Gastrocnemius medialis (tissue), 4 donors: ENCODE results near the gene UNC45A.

Experiments
- POLR2A ChIP-seq, 2 donors: fragments of 450-650 bp; IDR thresholded peaks; one replicate each; pipeline ENCODE4 v1.6.1; 2017; ENCODE audit warnings: antibody characterized with exemption in 2 of 2, mild to moderate bottlenecking in 2 of 2, moderate library complexity in 2 of 2
- TF ChIP-seq, protein P1 (sequence below), 5 experiments: fragments of 450-650 bp in 3 of 5; fragments of 200-600 bp in 2 of 5; sonication (generic) in 2 of 5; IDR thresholded peaks in 4 of 5; conservative IDR thresholded peaks in 1 of 5; 1 replicate in 4 of 5; 2 replicates in 1 of 5; pipeline ENCODE4 v1.5.1; 2016 to 2019; ENCODE audit warnings: antibody characterized with exemption in 5 of 5, mild to moderate bottlenecking in 3 of 5, moderate library complexity in 3 of 5

DNA sequence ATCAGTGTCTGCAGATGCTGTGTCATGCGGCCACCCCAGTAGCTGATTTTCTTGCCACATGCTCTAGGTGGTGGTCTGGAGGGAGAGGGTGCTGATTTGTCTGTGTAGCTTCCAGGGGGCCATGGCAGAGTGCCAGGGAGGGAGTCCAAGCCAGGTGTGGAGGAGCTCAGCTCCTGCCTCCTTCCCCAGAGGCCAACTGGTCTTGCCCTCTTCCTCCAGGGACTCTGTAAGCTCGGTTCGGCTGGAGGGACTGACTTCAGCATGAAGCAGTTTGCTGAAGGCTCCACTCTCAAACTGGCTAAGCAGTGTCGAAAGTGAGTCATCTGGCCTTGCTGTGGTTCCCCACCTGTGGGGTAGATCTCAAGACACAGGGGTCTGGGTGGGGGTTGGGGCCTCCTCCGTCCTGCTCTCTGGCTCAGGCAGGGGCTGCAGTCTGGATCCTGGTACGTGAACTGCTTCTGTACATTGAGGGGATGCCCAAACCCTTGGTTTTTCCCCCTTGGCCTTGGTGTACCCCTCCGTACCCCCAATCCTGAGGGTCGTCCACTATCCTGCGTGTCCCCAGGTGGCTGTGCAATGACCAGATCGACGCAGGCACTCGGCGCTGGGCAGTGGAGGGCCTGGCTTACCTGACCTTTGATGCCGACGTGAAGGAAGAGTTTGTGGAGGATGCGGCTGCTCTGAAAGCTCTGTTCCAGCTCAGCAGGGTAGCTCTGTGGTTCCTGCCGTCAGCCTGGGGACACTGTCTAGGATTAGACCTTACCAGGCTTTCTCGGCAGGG, 12.7 kb downstream of the UNC45A start:
- TF ChIP-seq, protein P1, sequence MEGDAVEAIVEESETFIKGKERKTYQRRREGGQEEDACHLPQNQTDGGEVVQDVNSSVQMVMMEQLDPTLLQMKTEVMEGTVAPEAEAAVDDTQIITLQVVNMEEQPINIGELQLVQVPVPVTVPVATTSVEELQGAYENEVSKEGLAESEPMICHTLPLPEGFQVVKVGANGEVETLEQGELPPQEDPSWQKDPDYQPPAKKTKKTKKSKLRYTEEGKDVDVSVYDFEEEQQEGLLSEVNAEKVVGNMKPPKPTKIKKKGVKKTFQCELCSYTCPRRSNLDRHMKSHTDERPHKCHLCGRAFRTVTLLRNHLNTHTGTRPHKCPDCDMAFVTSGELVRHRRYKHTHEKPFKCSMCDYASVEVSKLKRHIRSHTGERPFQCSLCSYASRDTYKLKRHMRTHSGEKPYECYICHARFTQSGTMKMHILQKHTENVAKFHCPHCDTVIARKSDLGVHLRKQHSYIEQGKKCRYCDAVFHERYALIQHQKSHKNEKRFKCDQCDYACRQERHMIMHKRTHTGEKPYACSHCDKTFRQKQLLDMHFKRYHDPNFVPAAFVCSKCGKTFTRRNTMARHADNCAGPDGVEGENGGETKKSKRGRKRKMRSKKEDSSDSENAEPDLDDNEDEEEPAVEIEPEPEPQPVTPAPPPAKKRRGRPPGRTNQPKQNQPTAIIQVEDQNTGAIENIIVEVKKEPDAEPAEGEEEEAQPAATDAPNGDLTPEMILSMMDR (IDR thresholded peaks at IDR 0.05 in 4 of 5, conservative IDR thresholded peaks at IDR 0.05 in 1 of 5), result no peak
- no peak for TF ChIP-seq POLR2A (IDR thresholded peaks at IDR 0.05)
